GM19463 (cell line): Measurements from ENCODE around the gene CEP85L.

Experiments
- ATAC-seq: cut with Tn5 transposase; IDR thresholded peaks from one replicate; pipeline ENCODE4 v1.9.1; 2021; ENCODE audit warnings: mild to moderate bottlenecking, moderate library complexity; ENCODE audit not compliant: unreplicated experiment

Gene CEP85L

GRCh38 chr6:118625833-118626232, 25.6 kb downstream of the CEP85L start:
- ATAC-seq = no peak

- ATAC-seq = no peak
Measured at GRCh38 chr6:118621799-118622470, 29.5 kb downstream of the CEP85L start.

- ATAC-seq = no peak
Measured at GRCh38 chr6:118620202-118620601, 31.2 kb downstream of the CEP85L start.

- ATAC-seq = peak; percentile 93
Measured at GRCh38 chr6:118618676-118619377, 32.6 kb downstream of the CEP85L start.

GRCh38 chr6:118617417-118617816, 34.0 kb downstream of the CEP85L start:
- no peak for ATAC-seq

GRCh38 chr6:118611334-118611733, 40.1 kb downstream of the CEP85L start:
- ATAC-seq = no peak

GRCh38 chr6:118606858-118607257, 44.5 kb downstream of the CEP85L start:
- ATAC-seq = no peak

GRCh38 chr6:118606268-118606667, 45.1 kb downstream of the CEP85L start:
- no peak for ATAC-seq

- ATAC-seq = no peak
Measured at GRCh38 chr6:118603372-118603771, 48.0 kb downstream of the CEP85L start.

GRCh38 chr6:118602300-118602699, 49.1 kb downstream of the CEP85L start:
- ATAC-seq = no peak

- no peak for ATAC-seq
Measured at GRCh38 chr6:118598324-118598723, 53.1 kb downstream of the CEP85L start.

- no peak for ATAC-seq
Measured at GRCh38 chr6:118597636-118598035, 53.8 kb downstream of the CEP85L start.

- no peak for ATAC-seq
Measured at GRCh38 chr6:118596774-118597320, 54.5 kb downstream of the CEP85L start.

- no peak for ATAC-seq
Measured at GRCh38 chr6:118594877-118595276, 56.5 kb downstream of the CEP85L start.

- no peak for ATAC-seq
Measured at GRCh38 chr6:118591897-118592296, 59.5 kb downstream of the CEP85L start.

GRCh38 chr6:118589649-118590365, 61.6 kb downstream of the CEP85L start:
- ATAC-seq = no peak

GRCh38 chr6:118589186-118589585, 62.2 kb downstream of the CEP85L start:
- no peak for ATAC-seq

GRCh38 chr6:118588626-118589025, 62.8 kb downstream of the CEP85L start:
- no peak for ATAC-seq

- no peak for ATAC-seq
Measured at GRCh38 chr6:118586746-118587485, 64.5 kb downstream of the CEP85L start.

- no peak for ATAC-seq
Measured at GRCh38 chr6:118584911-118585310, 66.5 kb downstream of the CEP85L start.

GRCh38 chr6:118581489-118581959, 69.9 kb downstream of the CEP85L start:
- no peak for ATAC-seq
